Karpas-422 (cell line): ENCODE results near the gene VLDLR. TPM values are rescaled to one million over a fixed set of nuclear protein-coding genes. Genes with fewer than 3 reads are reported as not detected.

Source experiments
- DNase-seq: peaks from one replicate; pipeline ENCODE4 v3.0.0-alpha.2; 2015
- H2AFZ ChIP-seq: fragments of 200-600 bp; sonication (generic); 2 replicates; pipeline ENCODE4 v1.6.1; 2014; ENCODE audit warnings: antibody characterized with exemption, low read length, mixed read lengths
- H3K27ac ChIP-seq: fragments of 200-600 bp; sonication (generic); 2 replicates; pipeline ENCODE4 v1.5.1; 2014; ENCODE audit warnings: mild to moderate bottlenecking, low read length, moderate library complexity
- H3K27me3 ChIP-seq: fragments of 200-600 bp; sonication (generic); 2 replicates; pipeline ENCODE4 v1.6.1; 2014; ENCODE audit warnings: low read length, mixed read lengths
- H3K36me3 ChIP-seq: fragments of 200-600 bp; sonication (generic); 2 replicates; pipeline ENCODE4 v1.6.1; 2014; ENCODE audit warnings: low read length, mixed read lengths; ENCODE audit not compliant: insufficient read depth
- H3K4me1 ChIP-seq: fragments of 200-600 bp; sonication (generic); 2 replicates; pipeline ENCODE4 v1.6.1; 2014; ENCODE audit warnings: mild to moderate bottlenecking, low read length, mixed read lengths
- H3K4me2 ChIP-seq: fragments of 200-600 bp; sonication (generic); 2 replicates; pipeline ENCODE4 v1.6.1; 2014; ENCODE audit warnings: low read length, low read depth, mild to moderate bottlenecking; ENCODE audit not compliant: poor library complexity, severe bottlenecking
- H3K4me3 ChIP-seq: fragments of 200-600 bp; sonication (generic); 2 replicates; pipeline ENCODE4 v1.5.1; 2014; ENCODE audit warnings: mild to moderate bottlenecking, antibody characterized with exemption, low read length, mixed read lengths
- H3K79me2 ChIP-seq: fragments of 200-600 bp; sonication (generic); 2 replicates; pipeline ENCODE4 v1.6.1; 2014; ENCODE audit warnings: mild to moderate bottlenecking, low read length, mixed read lengths
- H3K9ac ChIP-seq: fragments of 200-600 bp; sonication (generic); 2 replicates; pipeline ENCODE4 v1.6.0; 2014; ENCODE audit warnings: low read length
- H3K9me2 ChIP-seq: fragments of 200-600 bp; sonication (generic), shearing (Covaris generic); replicated peaks from 2 replicates; pipeline ENCODE4 v1.6.0; 2014; ENCODE audit warnings: mild to moderate bottlenecking, low read length, moderate library complexity; ENCODE audit not compliant: insufficient read depth
- H3K9me3 ChIP-seq: fragments of 300-700, 200-600 bp; sonication (generic); 2 replicates; pipeline ENCODE4 v1.6.1; 2014; ENCODE audit warnings: low read length, mixed read lengths
- H4K20me1 ChIP-seq: fragments of 200-600 bp; sonication (generic); 2 replicates; pipeline ENCODE4 v1.6.1; 2014; ENCODE audit warnings: mild to moderate bottlenecking, antibody characterized with exemption, low read length, low read depth; ENCODE audit not compliant: insufficient read depth
- total RNA-seq: library from RNA; depleted of rRNA; stranded (reverse); fragments of >200 nt; shearing (Covaris generic); gene quantifications from 2 replicates; pipeline ENCODE4 v1.2.3, GENCODE V29; 2014; ENCODE audit warnings: low replicate concordance

Gene VLDLR
- total RNA-seq, 1 experiment from 2014 or later: 31.5 TPM

DNA sequence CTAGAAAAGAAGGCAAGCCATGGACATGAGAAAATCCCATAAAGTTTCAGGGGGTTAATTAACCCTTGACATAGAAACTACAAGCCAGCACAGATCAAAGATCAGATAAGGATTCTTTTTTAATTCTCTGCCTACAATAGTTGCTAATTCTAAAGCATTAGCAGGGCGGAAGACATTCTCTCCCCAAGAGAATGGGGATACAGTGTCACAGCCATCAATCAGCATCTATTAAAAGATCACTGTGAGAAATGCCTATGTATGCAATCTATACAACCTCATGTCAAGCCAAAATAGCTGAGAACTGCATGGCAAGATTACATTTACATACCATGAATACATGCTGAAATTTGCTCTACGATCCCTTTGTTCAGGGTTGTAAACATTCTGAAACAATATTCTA, 14.3 kb downstream of the VLDLR start:
- H3K27me3 ChIP-seq: no peaks in the 10 kb centered on the region
- H3K27ac ChIP-seq: no peak overlapping the region; the same call in 1 of the 2 replicates
- peaks cover 50% of the 10 kb centered on the region for H3K4me1 ChIP-seq
- no peak overlapping the region for H2AFZ ChIP-seq
- peaks cover 45% of the 10 kb centered on the region for H3K79me2 ChIP-seq
- H3K9ac ChIP-seq: no peak overlapping the region
- peaks cover 11% of the 10 kb centered on the region; the same call in 1 of the 2 replicates for H3K36me3 ChIP-seq
- no peaks in the 10 kb centered on the region for H4K20me1 ChIP-seq
- no peaks in the 10 kb centered on the region for H3K9me3 ChIP-seq
- no peaks in the 10 kb centered on the region for H3K9me2 ChIP-seq
- DNase-seq: no peak
- H3K4me3 ChIP-seq: no peak overlapping the region
- H3K4me2 ChIP-seq: no peak overlapping the region

GRCh38 chr9:2637390-2637789, 15.8 kb downstream of the VLDLR start:
- no peaks in the 10 kb centered on the region for H3K9me2 ChIP-seq
- no peak for DNase-seq
- peaks cover 11% of the 10 kb centered on the region; the same call in 1 of the 2 replicates for H3K36me3 ChIP-seq
- H3K4me3 ChIP-seq: no peak overlapping the region
- H2AFZ ChIP-seq: no peak overlapping the region
- H3K27me3 ChIP-seq: no peaks in the 10 kb centered on the region
- H3K9ac ChIP-seq: no peak overlapping the region
- peaks cover 30% of the 10 kb centered on the region for H3K79me2 ChIP-seq
- no peak overlapping the region for H3K27ac ChIP-seq
- peaks cover 41% of the 10 kb centered on the region for H3K4me1 ChIP-seq
- H3K4me2 ChIP-seq: no peak overlapping the region
- no peaks in the 10 kb centered on the region for H3K9me3 ChIP-seq
- no peaks in the 10 kb centered on the region for H4K20me1 ChIP-seq

DNA sequence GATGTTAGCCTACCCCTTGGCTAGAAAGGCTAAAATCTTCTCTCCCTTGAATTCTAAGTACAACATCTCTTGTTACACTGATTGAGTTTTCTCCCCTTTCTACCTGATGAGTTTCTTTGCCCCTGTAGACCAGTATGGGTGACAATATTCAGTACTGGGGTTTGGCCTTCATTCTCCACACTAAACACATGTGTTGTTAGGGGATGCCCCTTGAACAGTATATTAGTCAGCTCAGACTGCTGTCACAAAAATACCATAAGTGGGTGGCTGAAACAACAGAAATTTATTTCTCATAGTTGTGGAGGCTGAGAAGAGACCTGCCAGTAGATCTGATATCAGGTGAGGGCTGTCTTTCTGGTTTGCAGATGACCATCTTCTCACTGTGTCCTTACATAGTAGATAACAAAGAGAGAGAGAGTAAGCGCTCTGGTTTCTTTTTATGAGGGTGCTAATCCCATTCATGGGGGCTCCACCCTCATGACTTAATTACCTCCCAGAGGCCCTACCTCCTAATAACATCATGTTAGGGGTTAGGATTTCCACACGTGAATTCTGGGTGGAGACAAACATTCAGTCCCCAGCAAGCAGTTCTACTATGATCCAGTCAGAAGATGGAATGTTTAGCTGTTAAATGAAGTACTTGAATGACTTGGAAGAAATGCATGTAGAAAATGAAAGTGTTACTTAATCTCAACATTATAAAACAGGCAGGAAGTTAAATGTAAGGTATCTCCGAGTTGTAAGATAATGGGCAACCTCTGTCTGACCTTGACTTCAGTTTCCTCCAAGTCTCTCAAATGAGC, 17.5 kb downstream of the VLDLR start:
- no peak overlapping the region for H3K4me3 ChIP-seq

DNA sequence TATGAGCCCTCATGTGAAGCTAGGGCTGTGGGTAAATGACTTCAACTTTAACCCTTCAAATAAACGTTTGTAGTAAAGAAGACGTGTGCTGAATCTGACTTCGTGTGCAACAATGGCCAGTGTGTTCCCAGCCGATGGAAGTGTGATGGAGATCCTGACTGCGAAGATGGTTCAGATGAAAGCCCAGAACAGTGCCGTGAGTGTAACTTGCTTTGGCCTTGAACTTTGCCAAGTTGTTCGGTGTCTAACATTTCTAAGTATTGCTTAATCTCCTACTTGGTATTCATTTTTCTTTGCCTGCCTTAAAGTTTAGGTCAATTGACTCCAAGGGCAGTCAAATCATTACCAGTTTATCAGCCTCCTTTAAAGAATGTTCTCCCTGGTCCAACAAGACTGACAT, 18.2 kb downstream of the VLDLR start:
- Histone ChIP-seq H3K9me3 (no peaks in the 10 kb centered on the region), H3K36me3 (peaks cover 11% of the 10 kb centered on the region), H3K4me1 (peaks cover 31% of the 10 kb centered on the region), H3K27me3 (no peaks in the 10 kb centered on the region), H2AFZ (no peak overlapping the region), H3K4me3 (no peak overlapping the region), H3K9me2 (no peaks in the 10 kb centered on the region), H4K20me1 (no peaks in the 10 kb centered on the region), H3K79me2 (peaks cover 7% of the 10 kb centered on the region; the same call in 1 of the 2 replicates), H3K9ac (no peak overlapping the region), H3K27ac (no peak overlapping the region), H3K4me2 (no peak overlapping the region)
- DNase-seq: no peak

More for the DNA sequence above, 17.5 kb downstream of the VLDLR start:
- H2AFZ ChIP-seq: no peak overlapping the region
- H3K36me3 ChIP-seq: peaks cover 11% of the 10 kb centered on the region
- DNase-seq: no peak
- H3K4me1 ChIP-seq: peaks cover 29% of the 10 kb centered on the region
- H3K9ac ChIP-seq: no peak overlapping the region
- H3K9me2 ChIP-seq: no peaks in the 10 kb centered on the region
- no peaks in the 10 kb centered on the region for H3K27me3 ChIP-seq
- no peaks in the 10 kb centered on the region for H4K20me1 ChIP-seq
- H3K4me2 ChIP-seq: no peak overlapping the region
- H3K79me2 ChIP-seq: peaks cover 14% of the 10 kb centered on the region
- no peak overlapping the region for H3K27ac ChIP-seq
- H3K9me3 ChIP-seq: no peaks in the 10 kb centered on the region

- Histone ChIP-seq H3K79me2 (0 out of 2 replicates have a peak, but pooled peaks cover under 1% of the 10 kb centered on the region), H3K9me2 (no peaks in the 10 kb centered on the region), H3K27ac (no peak overlapping the region), H3K9me3 (no peaks in the 10 kb centered on the region), H3K4me1 (peaks cover 31% of the 10 kb centered on the region), H4K20me1 (no peaks in the 10 kb centered on the region), H2AFZ (no peak overlapping the region), H3K36me3 (peaks cover 5% of the 10 kb centered on the region), H3K4me3 (no peak overlapping the region), H3K4me2 (no peak overlapping the region), H3K9ac (no peak overlapping the region), H3K27me3 (no peaks in the 10 kb centered on the region)
- no peak for DNase-seq
These were observed 19.0 kb downstream of the VLDLR start for GRCh38 chr9:2640570-2640969.

DNA sequence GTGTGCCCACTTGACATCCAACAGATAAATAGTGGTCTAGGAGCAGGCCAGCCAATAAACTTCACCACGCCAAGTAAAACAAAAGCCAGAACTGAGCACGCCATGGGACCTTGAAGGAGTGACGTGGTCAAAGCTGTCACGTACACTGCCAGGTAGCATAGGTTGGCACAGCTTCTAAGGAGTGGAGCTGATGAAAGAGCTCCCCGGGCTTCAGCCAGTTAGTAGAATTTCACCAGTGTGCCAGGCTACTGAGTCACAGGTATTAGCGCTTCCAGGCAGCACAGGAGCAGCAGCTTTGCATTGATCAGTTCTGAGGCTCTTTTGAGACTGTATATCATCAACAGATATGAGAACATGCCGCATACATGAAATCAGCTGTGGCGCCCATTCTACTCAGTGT, 19.4 kb downstream of the VLDLR start:
- Histone ChIP-seq H3K36me3 (peaks cover 4% of the 10 kb centered on the region), H3K9me3 (no peaks in the 10 kb centered on the region), H4K20me1 (no peaks in the 10 kb centered on the region)

DNA sequence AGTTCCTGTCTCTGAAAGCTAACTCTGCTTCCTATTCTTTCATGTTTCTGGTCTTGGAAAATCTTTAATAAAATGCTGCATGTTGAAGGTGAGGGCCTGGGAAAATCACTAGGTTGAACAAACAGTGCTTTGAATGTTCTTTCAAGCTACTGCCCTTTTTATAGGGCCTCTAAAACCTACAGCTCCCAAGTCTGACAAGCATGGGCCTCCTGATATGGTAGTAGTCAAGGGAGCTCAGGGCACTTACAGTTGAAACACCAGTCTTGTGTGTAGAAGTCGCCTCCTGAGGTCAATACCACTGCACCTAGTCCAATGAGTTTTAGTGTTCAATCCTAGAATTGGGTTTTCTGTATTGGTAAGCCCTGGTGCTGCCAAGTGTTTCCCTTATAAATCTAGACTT, 20.5 kb downstream of the VLDLR start:
- H3K9ac ChIP-seq: no peak overlapping the region
- no peak overlapping the region for H3K4me2 ChIP-seq
- no peaks in the 10 kb centered on the region for H3K9me3 ChIP-seq
- peaks cover 26% of the 10 kb centered on the region for H3K4me1 ChIP-seq
- H3K4me3 ChIP-seq: no peak overlapping the region
- no peaks in the 10 kb centered on the region for H3K27me3 ChIP-seq
- no peak overlapping the region for H3K27ac ChIP-seq
- no peaks in the 10 kb centered on the region for H3K9me2 ChIP-seq
- no peaks in the 10 kb centered on the region for H3K79me2 ChIP-seq
- H3K36me3 ChIP-seq: peaks cover 14% of the 10 kb centered on the region
- no peak for DNase-seq
- H2AFZ ChIP-seq: no peak overlapping the region
- no peaks in the 10 kb centered on the region for H4K20me1 ChIP-seq

More for the DNA sequence above, 19.4 kb downstream of the VLDLR start:
- Histone ChIP-seq H3K27ac (no peak overlapping the region), H2AFZ (no peak overlapping the region), H3K4me1 (peaks cover 31% of the 10 kb centered on the region), H3K79me2 (no peaks in the 10 kb centered on the region), H3K4me2 (no peak overlapping the region), H3K4me3 (no peak overlapping the region), H3K9me2 (no peaks in the 10 kb centered on the region), H3K9ac (no peak overlapping the region), H3K27me3 (no peaks in the 10 kb centered on the region)
- no peak for DNase-seq

DNA sequence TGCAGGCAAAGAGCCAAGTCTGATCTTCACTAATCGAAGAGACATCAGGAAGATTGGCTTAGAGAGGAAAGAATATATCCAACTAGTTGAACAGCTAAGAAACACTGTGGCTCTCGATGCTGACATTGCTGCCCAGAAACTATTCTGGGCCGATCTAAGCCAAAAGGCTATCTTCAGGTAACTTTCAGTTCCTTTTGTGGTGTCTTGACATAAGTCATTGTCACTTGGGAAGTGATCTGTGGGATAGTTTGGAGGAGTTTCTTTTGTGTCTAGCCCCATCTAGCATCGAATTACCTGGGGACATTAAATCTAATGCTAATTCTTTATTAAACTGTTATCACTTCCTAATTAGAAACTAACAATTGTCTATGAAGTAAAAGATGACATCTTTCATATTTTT, 24.0 kb downstream of the VLDLR start:
- H3K9me3 ChIP-seq: no peaks in the 10 kb centered on the region
- peaks cover 31% of the 10 kb centered on the region for H3K4me1 ChIP-seq
- peak overlapping the region; percentile 16; the same call in 1 of the 2 replicates for H3K4me3 ChIP-seq
- peak overlapping the region; percentile 52 for H3K4me2 ChIP-seq
- H2AFZ ChIP-seq: no peak overlapping the region
- DNase-seq: peak; percentile 67
- H3K9ac ChIP-seq: peak overlapping the region; percentile 11; the same call in 1 of the 2 replicates
- H4K20me1 ChIP-seq: no peaks in the 10 kb centered on the region
- H3K27ac ChIP-seq: peak overlapping the region; percentile 70
- H3K36me3 ChIP-seq: peaks cover 18% of the 10 kb centered on the region
- H3K9me2 ChIP-seq: no peaks in the 10 kb centered on the region
- H3K79me2 ChIP-seq: no peaks in the 10 kb centered on the region
- no peaks in the 10 kb centered on the region for H3K27me3 ChIP-seq
